ENCODE data around the gene C5orf63.

The C5orf63 gene

DNA sequence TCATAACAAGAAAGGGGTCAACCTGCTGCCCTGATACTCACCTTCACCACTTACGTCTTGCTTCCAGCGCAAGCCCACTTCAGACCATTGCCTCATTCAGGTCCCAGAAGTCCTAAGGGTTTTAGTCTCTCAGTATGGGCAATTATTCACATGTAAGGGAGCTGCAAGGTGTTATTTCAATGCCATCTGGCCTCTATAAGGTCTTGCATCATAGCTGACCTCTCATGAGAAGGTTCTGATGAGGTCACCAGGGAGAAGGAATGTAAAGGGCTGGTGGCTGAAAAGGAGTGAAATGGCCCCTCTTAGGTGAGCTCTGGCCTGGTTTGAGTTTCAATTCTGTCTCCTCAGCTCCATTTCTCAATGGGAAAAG, 41.5 kb downstream of the C5orf63 start:
- DNase-seq: peak; percentile 21
- Histone ChIP-seq H3K23ac (ENCODE audit: low read length in 2 of 2) (no peak overlapping the region), H2BK15ac (ENCODE audit: low read depth, poor library complexity, severe bottlenecking) (no peak overlapping the region), H3K14ac (ENCODE audit: low read length in 2 of 2) (no peak overlapping the region), H3K4me2 (ENCODE audit: low read length, poor library complexity, severe bottlenecking) (no peak overlapping the region), H3K4ac (ENCODE audit: low read depth in 1 of 2, low read length in 2 of 2) (no peak overlapping the region), H4K8ac (ENCODE audit: low read length) (no peak overlapping the region), H2AFZ (ENCODE audit: low read depth, low read length) (no peak overlapping the region), H3K27me3 (ENCODE audit: control insufficient read depth in 1 of 2, insufficient read depth in 1 of 2, low read length in 2 of 2) (peaks cover 0 to 12% of the 10 kb centered on the region in 2 experiments), H2BK120ac (ENCODE audit: low read depth, low read length) (no peak overlapping the region), H3K79me1 (replicated peaks; ENCODE audit: low read length, poor library complexity, severe bottlenecking) (peaks cover 4% of the 10 kb centered on the region), H3K18ac (ENCODE audit: low read depth in 1 of 2, low read length in 2 of 2) (no peak overlapping the region), H3K27ac (ENCODE audit: low read length, poor library complexity, severe bottlenecking) (no peak overlapping the region), H3K36me3 (ENCODE audit: control insufficient read depth in 1 of 2, insufficient read depth in 2 of 2, low read depth in 1 of 2, low read length in 2 of 2) (no peaks in the 10 kb centered on the region), H2AK5ac (ENCODE audit: low read length, severe bottlenecking) (no peak overlapping the region), H3K4me1 (ENCODE audit: control insufficient read depth, insufficient read depth, low read depth, low read length) (peaks cover 11% of the 10 kb centered on the region), H3K9ac (ENCODE audit: low read length) (no peak overlapping the region), H4K91ac (ENCODE audit: low read length) (no peak overlapping the region), H3K4me3 (ENCODE audit: insufficient read depth in 1 of 2, low read depth in 1 of 2, low read length in 2 of 2) (no peak overlapping the region), H2BK5ac (ENCODE audit: low read depth, low read length, poor library complexity, severe bottlenecking) (no peak overlapping the region), H3K9me3 (ENCODE audit: control insufficient read depth, low read length) (no peaks in the 10 kb centered on the region), H2BK12ac (ENCODE audit: low read length in 2 of 2) (no peak overlapping the region)
- WGBS: 83% methylated on average over 1 of the region's 2 CpGs

DNA sequence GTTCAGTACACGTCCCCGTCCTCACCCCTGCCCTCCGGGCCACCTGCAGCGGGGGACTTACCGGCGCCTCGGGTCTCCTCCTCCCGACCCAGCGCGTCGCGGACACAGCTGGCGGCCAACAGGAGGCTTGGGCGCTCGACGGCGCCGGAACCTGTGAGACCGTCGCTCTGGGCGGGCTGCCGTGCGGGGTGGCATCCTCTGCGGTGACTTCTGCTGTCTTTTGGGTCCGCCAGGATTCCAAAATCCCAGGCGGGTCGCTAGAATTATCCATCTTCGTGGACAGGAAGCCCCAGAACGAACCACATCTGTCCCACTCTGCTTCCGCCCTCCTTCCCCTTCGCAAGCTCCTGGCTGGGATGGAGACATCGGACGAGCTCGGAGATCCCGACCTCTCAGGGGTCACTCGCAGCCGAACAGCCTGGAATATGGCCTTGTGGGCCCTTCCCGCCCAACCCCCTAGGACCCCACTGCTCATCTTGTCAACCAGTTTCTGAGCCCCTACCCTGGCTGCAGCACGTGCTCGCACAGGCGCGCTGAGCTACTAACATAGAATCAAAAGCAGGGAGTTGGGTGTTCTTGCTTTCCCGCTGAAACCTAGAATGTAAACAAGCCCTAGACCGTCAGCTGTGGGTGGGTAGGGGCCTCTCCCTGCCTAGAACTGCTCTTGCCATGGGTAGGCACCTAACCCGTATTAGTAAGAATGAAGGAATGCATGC, 42.0 kb downstream of the C5orf63 start:
- Histone ChIP-seq H2BK15ac (ENCODE audit: low read depth, poor library complexity, severe bottlenecking) (peak overlapping the region; percentile 75), H2BK12ac (ENCODE audit: low read length in 2 of 2) (no peak overlapping the region), H3K9me3 (ENCODE audit: control insufficient read depth, low read length) (no peaks in the 10 kb centered on the region), H3K79me1 (replicated peaks; ENCODE audit: low read length, poor library complexity, severe bottlenecking) (peaks cover 4% of the 10 kb centered on the region), H3K27ac (ENCODE audit: low read length, poor library complexity, severe bottlenecking) (no peak overlapping the region), H3K23ac (ENCODE audit: low read length in 2 of 2) (peak overlapping the region in 1 of 2 experiments; percentile 38), H3K18ac (ENCODE audit: low read depth in 1 of 2, low read length in 2 of 2) (no peak overlapping the region), H2BK5ac (ENCODE audit: low read depth, low read length, poor library complexity, severe bottlenecking) (peak overlapping the region; percentile 15), H2BK120ac (ENCODE audit: low read depth, low read length) (no peak overlapping the region), H3K14ac (ENCODE audit: low read length in 2 of 2) (no peak overlapping the region), H4K91ac (ENCODE audit: low read length) (peak overlapping the region; percentile 47), H3K27me3 (ENCODE audit: control insufficient read depth in 1 of 2, insufficient read depth in 1 of 2, low read length in 2 of 2) (peaks cover 0 to 12% of the 10 kb centered on the region in 2 experiments), H3K4me2 (ENCODE audit: low read length, poor library complexity, severe bottlenecking) (peak overlapping the region; percentile 91), H3K4ac (ENCODE audit: low read depth in 1 of 2, low read length in 2 of 2) (no peak overlapping the region), H2AFZ (ENCODE audit: low read depth, low read length) (peak overlapping the region; percentile 80), H3K4me3 (ENCODE audit: insufficient read depth in 1 of 2, low read depth in 1 of 2, low read length in 2 of 2) (peak overlapping the region; percentile 75 to 92), H2AK5ac (ENCODE audit: low read length, severe bottlenecking) (no peak overlapping the region), H4K8ac (ENCODE audit: low read length) (peak overlapping the region; percentile 61), H3K36me3 (ENCODE audit: control insufficient read depth in 1 of 2, insufficient read depth in 2 of 2, low read depth in 1 of 2, low read length in 2 of 2) (no peaks in the 10 kb centered on the region), H3K9ac (ENCODE audit: low read length) (peak overlapping the region; percentile 83), H3K4me1 (ENCODE audit: control insufficient read depth, insufficient read depth, low read depth, low read length) (peaks cover 11% of the 10 kb centered on the region)
- 28% methylated on average over 43 of the region's 45 CpGs for WGBS
- DNase-seq: no peak

DNA sequence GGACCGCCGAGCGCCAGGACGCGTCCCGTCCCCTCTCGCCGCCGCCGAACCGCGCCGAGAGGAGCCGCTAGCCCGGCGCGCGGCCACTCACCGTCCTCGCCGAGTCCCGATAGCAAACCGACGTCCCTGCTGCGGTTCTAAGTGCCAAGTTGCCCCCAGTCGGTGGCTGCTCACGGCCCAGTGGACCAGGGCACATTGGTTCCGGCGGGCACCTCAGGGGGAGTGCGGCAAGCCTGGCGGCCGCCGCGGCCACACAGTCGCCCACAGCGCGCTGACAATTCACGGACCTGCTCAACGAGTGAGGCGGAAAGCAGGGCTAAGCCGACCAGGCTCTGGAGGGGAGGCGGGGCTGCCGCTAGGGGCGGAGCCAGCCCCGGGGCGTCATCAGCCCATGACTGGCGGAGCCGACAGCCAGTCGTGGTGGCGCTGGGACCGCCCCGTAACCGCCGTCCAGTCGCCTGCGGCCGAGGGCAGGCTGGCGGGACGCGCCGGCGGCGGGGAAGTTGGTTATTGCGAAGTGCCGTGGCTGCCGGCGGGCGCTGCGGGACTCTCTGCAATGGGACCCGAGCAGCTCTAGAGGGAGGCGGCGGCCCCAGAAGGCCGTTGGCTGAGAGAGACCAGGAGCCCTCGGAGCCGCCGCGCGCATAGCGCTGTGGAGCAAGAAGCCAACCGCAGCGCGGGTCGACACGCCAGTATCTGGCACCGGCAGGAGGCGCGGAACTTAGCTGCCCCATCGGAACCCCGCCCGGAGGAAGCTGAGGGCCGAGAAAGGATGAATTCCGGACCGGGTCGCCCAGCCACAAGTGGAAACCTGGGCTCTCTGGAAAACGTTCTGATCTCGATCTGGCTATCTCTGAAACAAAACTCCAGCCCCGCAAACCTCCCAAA, 42.8 kb downstream of the C5orf63 start, which contains the start of gene MARCHF3:
MARCHF3 (minus strand) TSS at position 300 of the 888 bp plus-strand sequence. CDS start 112,387 bp downstream, outside the sequence.
- Histone ChIP-seq H4K91ac (ENCODE audit: low read length) (peak within 1 kb of the TSS; percentile 47), H3K27me3 (ENCODE audit: control insufficient read depth in 1 of 2, insufficient read depth in 1 of 2, low read length in 2 of 2) (peaks cover 0 to 12% of the 10 kb centered on the region in 2 experiments), H3K9me3 (ENCODE audit: control insufficient read depth, low read length) (no peaks in the 10 kb centered on the region), H3K9ac (ENCODE audit: low read length) (peak within 1 kb of the TSS; percentile 83), H3K79me1 (replicated peaks; ENCODE audit: low read length, poor library complexity, severe bottlenecking) (peaks cover 4% of the 10 kb centered on the region), H3K14ac (ENCODE audit: low read length in 2 of 2) (peak within 1 kb of the TSS in 1 of 2 experiments; percentile 86), H3K18ac (ENCODE audit: low read depth in 1 of 2, low read length in 2 of 2) (peak within 1 kb of the TSS; percentile 76 to 88), H2BK15ac (ENCODE audit: low read depth, poor library complexity, severe bottlenecking) (peak within 1 kb of the TSS; percentile 75), H2BK12ac (ENCODE audit: low read length in 2 of 2) (peak within 1 kb of the TSS in 1 of 2 experiments; percentile 50), H3K23ac (ENCODE audit: low read length in 2 of 2) (peak within 1 kb of the TSS; percentile 67 to 74), H4K8ac (ENCODE audit: low read length) (peak within 1 kb of the TSS; percentile 65), H3K4me3 (ENCODE audit: insufficient read depth in 1 of 2, low read depth in 1 of 2, low read length in 2 of 2) (peak within 1 kb of the TSS; percentile 75 to 92), H3K4ac (ENCODE audit: low read depth in 1 of 2, low read length in 2 of 2) (no peak within 1 kb of the TSS), H2AFZ (ENCODE audit: low read depth, low read length) (peak within 1 kb of the TSS; percentile 80), H2AK5ac (ENCODE audit: low read length, severe bottlenecking) (no peak within 1 kb of the TSS), H3K4me1 (ENCODE audit: control insufficient read depth, insufficient read depth, low read depth, low read length) (peaks cover 11% of the 10 kb centered on the region), H3K36me3 (ENCODE audit: control insufficient read depth in 1 of 2, insufficient read depth in 2 of 2, low read depth in 1 of 2, low read length in 2 of 2) (no peaks in the 10 kb centered on the region), H2BK120ac (ENCODE audit: low read depth, low read length) (no peak within 1 kb of the TSS), H3K4me2 (ENCODE audit: low read length, poor library complexity, severe bottlenecking) (peak within 1 kb of the TSS; percentile 95), H2BK5ac (ENCODE audit: low read depth, low read length, poor library complexity, severe bottlenecking) (peak within 1 kb of the TSS; percentile 15), H3K27ac (ENCODE audit: low read length, poor library complexity, severe bottlenecking) (peak within 1 kb of the TSS; percentile 38)
- DNase-seq: peak; percentile 97
- under 1% methylated on average over 87 of the region's 97 CpGs for WGBS
